Stimulated activated CD4-positive, alpha-beta T cell treated with anti-CD3 and anti-CD28 coated beads, Interleukin-15, amount 100 ng/mL, for 48 hours (primary cell): ENCODE results near the gene ENDOU.

Experiments
- DNase-seq, 2 donors: peaks; one replicate each; pipeline ENCODE4 v3.0.0-alpha.2; 2020; ENCODE audit warnings: low read depth in 2 of 2

ENDOU gene

GRCh38 chr12:47718531-47718930 is 6.8 kb downstream of the ENDOU start:
- DNase-seq = no peak

- peak; percentile 36 to 43 for DNase-seq
These were observed 7.7 kb downstream of the ENDOU start for GRCh38 chr12:47717443-47718193.

GRCh38 chr12:47717046-47717442 is 8.2 kb downstream of the ENDOU start:
- DNase-seq = no peak

- DNase-seq = no peak
These were observed 9.3 kb downstream of the ENDOU start for GRCh38 chr12:47715877-47716548.

GRCh38 chr12:47715393-47715876 is 9.9 kb downstream of the ENDOU start:
- peak; percentile 62 to 72 for DNase-seq

DNA sequence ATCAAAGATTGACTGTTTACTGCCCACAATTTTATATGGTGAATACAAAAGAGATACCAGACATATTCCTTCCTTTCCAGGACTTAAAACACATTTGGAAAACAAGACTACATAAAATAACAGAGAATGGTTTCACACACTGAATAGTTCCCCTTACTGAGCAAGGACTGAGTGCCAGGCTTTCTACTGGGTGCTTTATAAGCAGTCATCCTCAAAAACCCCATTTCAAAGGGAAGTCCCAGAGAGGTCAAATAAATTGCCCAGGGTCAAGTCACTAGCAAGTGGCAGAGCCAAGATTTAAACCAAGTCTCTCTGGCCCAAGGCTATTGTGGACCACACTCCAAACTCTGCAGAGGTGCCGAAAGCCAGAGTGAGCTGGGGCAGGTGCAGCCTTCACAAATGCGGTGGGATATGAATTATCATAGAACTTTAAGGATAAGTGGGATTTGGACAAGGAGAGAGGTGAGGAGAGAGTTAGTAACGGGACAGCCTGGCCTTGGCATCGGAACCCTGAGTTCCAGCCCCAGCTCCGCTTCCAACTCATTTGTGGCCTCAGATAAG is 10.4 kb downstream of the ENDOU start:
- no peak for DNase-seq

- no peak for DNase-seq
These were observed 13.1 kb downstream of the ENDOU start for GRCh38 chr12:47712171-47712570.

- DNase-seq = no peak
These were observed 13.8 kb downstream of the ENDOU start for GRCh38 chr12:47711448-47711847.

- no peak for DNase-seq
These were observed 15.0 kb downstream of the ENDOU start for GRCh38 chr12:47710278-47710677.

- DNase-seq = no peak
These were observed 15.6 kb downstream of the ENDOU start for GRCh38 chr12:47709671-47710070.

GRCh38 chr12:47709237-47709636 is 16.1 kb downstream of the ENDOU start:
- DNase-seq = no peak

GRCh38 chr12:47707905-47708543 is 17.3 kb downstream of the ENDOU start:
- no peak for DNase-seq

DNA sequence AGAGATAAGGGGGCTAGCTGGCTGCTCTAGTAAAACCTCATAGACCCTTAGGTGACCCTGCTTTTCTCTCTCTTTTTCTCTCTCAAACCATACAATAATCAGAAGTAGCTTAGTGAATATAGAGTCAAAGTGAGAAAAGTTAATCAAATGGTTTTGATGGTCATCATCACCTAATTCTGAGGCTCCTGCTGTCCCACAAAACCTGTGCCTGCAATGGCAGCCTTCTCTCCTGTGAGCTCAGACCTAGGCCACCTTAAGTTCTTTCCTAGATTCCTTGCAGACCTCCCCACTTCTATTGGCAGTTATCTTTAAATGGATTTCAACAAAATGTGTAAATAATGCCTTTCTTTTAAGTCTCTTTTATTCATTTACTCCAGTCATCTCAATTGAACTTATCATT is 17.9 kb downstream of the ENDOU start:
- no peak for DNase-seq

GRCh38 chr12:47705566-47706425 is 19.5 kb downstream of the ENDOU start, which contains the start of gene RPAP3:
Gene RPAP3, minus strand, starts transcription at chr12:47706030. Its CDS starts 3,190 bp downstream, at chr12:47702840.
- DNase-seq = peak; percentile 96 to 99

- no peak for DNase-seq
These were observed 20.1 kb downstream of the ENDOU start for GRCh38 chr12:47705229-47705565.

GRCh38 chr12:47704719-47705118 is 20.6 kb downstream of the ENDOU start:
- DNase-seq = no peak

GRCh38 chr12:47700263-47700662 is 25.0 kb downstream of the ENDOU start:
- DNase-seq = no peak

GRCh38 chr12:47698631-47699030 is 26.7 kb downstream of the ENDOU start:
- DNase-seq = no peak

GRCh38 chr12:47698055-47698454 is 27.2 kb downstream of the ENDOU start:
- no peak for DNase-seq

- no peak for DNase-seq
These were observed 36.1 kb downstream of the ENDOU start for GRCh38 chr12:47689215-47689614.

DNA sequence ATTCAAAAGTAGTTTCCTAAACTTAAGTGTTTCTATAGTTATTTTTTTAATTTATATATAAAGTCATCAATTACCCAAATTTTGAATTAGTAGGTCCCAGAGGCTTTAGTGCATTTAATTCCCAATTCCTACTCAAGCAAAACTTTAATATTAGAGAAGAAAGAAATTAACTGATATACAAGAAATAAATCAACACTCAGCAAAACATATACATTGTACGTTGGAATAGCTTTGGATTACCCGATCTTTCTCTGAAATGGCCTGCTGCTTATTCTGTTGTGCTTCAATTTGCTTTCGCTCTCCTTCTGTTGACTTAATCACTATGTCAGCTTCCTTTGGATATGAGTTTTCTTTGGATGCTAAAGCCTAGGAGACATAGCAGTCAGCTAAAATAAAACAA is 37.7 kb downstream of the ENDOU start:
- no peak for DNase-seq
